IMR-90 (cell line): ENCODE results near the gene GNG7. TPM values are rescaled to one million over a fixed set of nuclear protein-coding genes. Genes with fewer than 3 reads are reported as not detected.

Experiments used
- ATAC-seq: fragments of 200-7000 bp; cut with Tn5 transposase; 2 replicates; pipeline ENCODE4 v1.9.1; 2020; ENCODE audit warnings: low read depth, mild to moderate bottlenecking, moderate library complexity
- BruUV-seq: library from RNA; stranded (reverse); fragments of 400-500 nt; replicated peaks from 2 replicates; lab custom pipeline; 2021; lab: Mats Ljungman, UMichigan
- CTCF ChIA-PET: fragments of 300-600 bp; formaldehyde crosslinking; extraction: SDS; loops from one replicate; lab custom pipeline; 2021; ENCODE audit warnings: antibody characterized with exemption; lab: Yijun Ruan, JAX
- POLR2A ChIA-PET: fragments of 300-600 bp; sonication (Branson Sonifier 250); formaldehyde crosslinking; loops from one replicate; lab custom pipeline; 2022; ENCODE audit warnings: antibody characterized with exemption; ENCODE audit not compliant: unreplicated experiment; lab: Charles Lee
- DNase-seq: peaks from one replicate; pipeline ENCODE4 v3.0.0; 2013
- H2AFZ ChIP-seq: replicated peaks from 2 replicates; pipeline ENCODE3; 2013; ENCODE audit warnings: low read length, mild to moderate bottlenecking; ENCODE audit not compliant: poor library complexity
- H2AK5ac ChIP-seq: 2 replicates; pipeline ENCODE4 v1.6.1; 2013; ENCODE audit warnings: low read depth, low read length, inconsistent platforms
- H2AK9ac ChIP-seq: replicated peaks from 2 replicates; pipeline ENCODE3; 2013; ENCODE audit warnings: mild to moderate bottlenecking, low read depth, low read length, moderate library complexity; ENCODE audit not compliant: poor library complexity
- H2BK120ac ChIP-seq: 2 replicates; pipeline ENCODE4 v1.6.1; 2013; ENCODE audit warnings: low read depth, low read length, inconsistent platforms
- H2BK15ac ChIP-seq: 3 replicates; pipeline ENCODE4 v1.6.1; 2013; ENCODE audit warnings: low read depth, low read length, inconsistent platforms
- H2BK20ac ChIP-seq: 2 replicates; pipeline ENCODE4 v1.6.1; 2013; ENCODE audit warnings: low read depth, mild to moderate bottlenecking, inconsistent platforms, low read length, moderate library complexity
- H2BK5ac ChIP-seq: 2 replicates; pipeline ENCODE4 v1.6.1; 2013; ENCODE audit warnings: mild to moderate bottlenecking, low read depth, low read length, inconsistent platforms; ENCODE audit not compliant: poor library complexity, severe bottlenecking
- H3K14ac ChIP-seq: replicated peaks from 2 replicates; pipeline ENCODE4 v1.6.1; 2013; ENCODE audit warnings: low read depth, low read length, inconsistent platforms
- H3K18ac ChIP-seq: 2 replicates; pipeline ENCODE4 v1.6.1; 2013; ENCODE audit warnings: low read depth, low read length, control low read depth
- H3K23ac ChIP-seq: 2 replicates; pipeline ENCODE4 v1.6.1; 2013; ENCODE audit warnings: low read depth, low read length, inconsistent platforms
- H3K27ac ChIP-seq: 2 replicates; pipeline ENCODE4 v1.5.1; 2013; ENCODE audit warnings: mild to moderate bottlenecking, control low read depth, low read length; ENCODE audit not compliant: insufficient read depth
- H3K27me3 ChIP-seq: 2 replicates; pipeline ENCODE4 v1.6.1; 2013; ENCODE audit warnings: low read length; ENCODE audit not compliant: control insufficient read depth, insufficient read depth
- H3K36me3 ChIP-seq: 2 replicates; pipeline ENCODE4 v1.6.1; 2013; ENCODE audit warnings: low read length, mixed read lengths; ENCODE audit not compliant: control insufficient read depth, insufficient read depth
- H3K4ac ChIP-seq: 2 replicates; pipeline ENCODE4 v1.6.1; 2013; ENCODE audit warnings: low read depth, low read length, inconsistent platforms
- H3K4me1 ChIP-seq: 2 replicates; pipeline ENCODE4 v1.6.1; 2013; ENCODE audit warnings: low read length, mixed read lengths; ENCODE audit not compliant: control insufficient read depth, insufficient read depth
- H3K4me2 ChIP-seq: 2 replicates; pipeline ENCODE4 v1.6.1; 2013; ENCODE audit warnings: low read depth, mild to moderate bottlenecking, control low read depth, low read length, moderate library complexity
- H3K4me3 ChIP-seq: 2 replicates; pipeline ENCODE4 v1.5.1; 2013; ENCODE audit warnings: low read depth, mild to moderate bottlenecking, control low read depth, low read length, moderate library complexity; ENCODE audit not compliant: insufficient read depth
- H3K56ac ChIP-seq: 2 replicates; pipeline ENCODE4 v1.6.1; 2013; ENCODE audit warnings: low read length, inconsistent platforms; ENCODE audit not compliant: insufficient read depth; ENCODE audit errors: extremely low read depth
- H3K79me1 ChIP-seq, 2 experiments: 2 replicates each; pipeline ENCODE4 v1.6.1; 2013; ENCODE audit warnings: low read length in 2 of 2, inconsistent platforms in 1 of 2, low read depth in 1 of 2
- H3K9ac ChIP-seq: 2 replicates; pipeline ENCODE4 v1.6.1; 2013; ENCODE audit warnings: low read depth, low read length, control low read depth
- H3K9me1 ChIP-seq: 2 replicates; pipeline ENCODE4 v1.6.1; 2013; ENCODE audit warnings: low read length, inconsistent platforms; ENCODE audit not compliant: insufficient read depth
- H3K9me3 ChIP-seq: 2 replicates; pipeline ENCODE4 v1.6.1; 2013; ENCODE audit warnings: low read length; ENCODE audit not compliant: control insufficient read depth, insufficient read depth
- H4K20me1 ChIP-seq: 2 replicates; pipeline ENCODE4 v1.6.1; 2013; ENCODE audit warnings: low read length, inconsistent platforms; ENCODE audit not compliant: insufficient read depth
- H4K5ac ChIP-seq: 2 replicates; pipeline ENCODE4 v1.6.1; 2013; ENCODE audit warnings: mild to moderate bottlenecking, low read depth, low read length, control low read depth
- H4K8ac ChIP-seq, 2 experiments: 2 replicates each; pipeline ENCODE4 v1.6.1; 2013; ENCODE audit warnings: low read depth in 2 of 2, low read length in 2 of 2, control low read depth in 1 of 2, inconsistent platforms in 1 of 2
- H4K91ac ChIP-seq: 2 replicates; pipeline ENCODE4 v1.6.1; 2013; ENCODE audit warnings: low read depth, low read length, inconsistent platforms; ENCODE audit not compliant: insufficient read depth
- BHLHE40 ChIP-seq: fragments of 150-350 bp; IDR thresholded peaks from 2 replicates; pipeline ENCODE4 v1.6.1; 2016; ENCODE audit warnings: mild to moderate bottlenecking, low read depth, low read length
- CEBPB ChIP-seq: IDR thresholded peaks from 2 replicates; pipeline ENCODE4 v1.6.1; 2012; ENCODE audit warnings: low read depth, low read length, improper control_type of control experiment
- FOS ChIP-seq: fragments of 150-350 bp; IDR thresholded peaks from 2 replicates; pipeline ENCODE4 v1.6.1; 2016; ENCODE audit warnings: low read depth, low read length
- MAFK ChIP-seq: IDR thresholded peaks from 2 replicates; pipeline ENCODE4 v1.6.1; 2012; ENCODE audit warnings: low read depth, low read length, improper control_type of control experiment
- MAZ ChIP-seq: IDR thresholded peaks from 2 replicates; pipeline ENCODE4 v1.6.1; 2012; ENCODE audit warnings: low read depth, mild to moderate bottlenecking, low read length, improper control_type of control experiment, moderate library complexity, borderline replicate concordance
- MXI1 ChIP-seq: IDR thresholded peaks from 2 replicates; pipeline ENCODE4 v1.6.1; 2012; ENCODE audit warnings: low read depth, mild to moderate bottlenecking, low read length, moderate library complexity, borderline replicate concordance
- POLR2A ChIP-seq: IDR thresholded peaks from 2 replicates; pipeline ENCODE4 v1.6.1; 2012; ENCODE audit warnings: mild to moderate bottlenecking, low read depth, low read length
- RFX5 ChIP-seq: IDR thresholded peaks from 2 replicates; pipeline ENCODE4 v1.8.0; 2012; ENCODE audit warnings: low read depth, mild to moderate bottlenecking, low read length, moderate library complexity
- SMC3 ChIP-seq: fragments of 150-350 bp; IDR thresholded peaks from 2 replicates; pipeline ENCODE4 v1.6.1; 2016; ENCODE audit warnings: low read depth, mild to moderate bottlenecking, antibody characterized with exemption, low read length, moderate library complexity
- WGBS, 2 experiments: methylation state at CpG; one replicate each; pipeline versions ENCODE4 v1.1.5 to v1.1.7; 2013; ENCODE audit warnings: missing lambda C conversion rate in 2 of 2; ENCODE audit not compliant: insufficient read length in 1 of 2; ENCODE audit errors: extremely low coverage in 2 of 2; 5-methylcytosine and 5-hydroxymethylcytosine counted together
- dilution Hi-C: fragments of 300-500 bp; cut with HindIII; formaldehyde crosslinking; loops from one replicate; pipeline ENCODE4 v1.14.3; 2018; ENCODE audit warnings: low sequenced_read_pairs; ENCODE audit not compliant: unreplicated experiment
- in situ Hi-C: fragments of 300-500 bp; cut with MboI; formaldehyde crosslinking; loops from 3 replicates; pipeline ENCODE4 v1.14.3; 2019; ENCODE audit warnings: low sequenced_read_pairs, inconsistent platforms, mixed read lengths
- intact Hi-C: fragments of 100-400 bp; cut with micrococcal nuclease; formaldehyde crosslinking; loops from 2 replicates; pipeline ENCODE4 v1.10.0; 2022
- polyA plus RNA-seq, 3 experiments: library from polyadenylated mRNA; depleted of rRNA; stranded (reverse); fragments of >200 nt; gene quantifications; 2 replicates each; pipeline ENCODE4 v1.2.3, GENCODE V29; 2012; ENCODE audit warnings: low replicate concordance in 1 of 3
- total RNA-seq: library from RNA; depleted of rRNA; stranded (reverse); fragments of >200 nt; gene quantifications from 2 replicates; pipeline ENCODE4 v1.2.3, GENCODE V29; 2012
- TF ChIP-seq, protein P1 (sequence below): conservative IDR thresholded peaks from 2 replicates; pipeline ENCODE4 v1.5.1; 2012; ENCODE audit warnings: mild to moderate bottlenecking, low read depth, low read length, improper control_type of control experiment
- TF ChIP-seq, protein P2 (sequence below): fragments of 150-350 bp; IDR thresholded peaks from 2 replicates; pipeline ENCODE4 v1.6.1; 2017; ENCODE audit warnings: mild to moderate bottlenecking, antibody characterized with exemption, low read length, low read depth

The GNG7 gene
- total and polyA plus RNA-seq, 2 of the 4 experiments (the other 2 are of a cell fraction) = under 0.01 to 0.21 TPM

DNA sequence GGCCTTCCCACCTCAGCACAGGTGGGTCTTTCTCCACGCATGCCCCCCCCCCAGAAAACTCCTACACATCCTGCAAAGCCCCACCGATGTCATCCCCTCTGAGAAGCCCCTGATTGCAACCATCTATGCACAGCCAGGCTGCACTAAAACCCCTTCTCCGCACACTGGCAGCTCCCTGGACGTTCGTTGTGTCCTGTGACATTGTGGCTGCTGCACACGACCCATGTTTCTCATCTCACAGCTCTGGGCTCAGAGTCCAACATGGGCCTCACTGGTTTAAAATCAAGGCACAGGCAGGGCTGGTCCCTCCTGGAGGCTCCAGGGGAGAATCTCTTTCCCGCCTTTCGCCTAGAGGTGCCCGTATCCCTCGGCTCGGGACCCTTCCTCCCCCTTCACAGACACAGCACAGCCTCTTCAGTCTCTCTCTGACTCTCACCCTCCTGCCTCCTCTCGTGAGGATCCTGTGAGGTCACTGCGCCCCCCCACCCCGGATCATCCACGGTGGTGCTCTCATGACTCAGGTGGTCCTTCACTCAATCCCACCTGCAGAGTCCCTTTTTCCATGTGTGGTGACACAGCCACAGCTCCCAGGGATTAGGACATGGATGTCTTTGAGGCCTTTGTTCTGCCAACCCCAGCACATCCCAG, 155.3 kb downstream of the GNG7 start (continued):
- no peak for TF ChIP-seq BHLHE40

DNA sequence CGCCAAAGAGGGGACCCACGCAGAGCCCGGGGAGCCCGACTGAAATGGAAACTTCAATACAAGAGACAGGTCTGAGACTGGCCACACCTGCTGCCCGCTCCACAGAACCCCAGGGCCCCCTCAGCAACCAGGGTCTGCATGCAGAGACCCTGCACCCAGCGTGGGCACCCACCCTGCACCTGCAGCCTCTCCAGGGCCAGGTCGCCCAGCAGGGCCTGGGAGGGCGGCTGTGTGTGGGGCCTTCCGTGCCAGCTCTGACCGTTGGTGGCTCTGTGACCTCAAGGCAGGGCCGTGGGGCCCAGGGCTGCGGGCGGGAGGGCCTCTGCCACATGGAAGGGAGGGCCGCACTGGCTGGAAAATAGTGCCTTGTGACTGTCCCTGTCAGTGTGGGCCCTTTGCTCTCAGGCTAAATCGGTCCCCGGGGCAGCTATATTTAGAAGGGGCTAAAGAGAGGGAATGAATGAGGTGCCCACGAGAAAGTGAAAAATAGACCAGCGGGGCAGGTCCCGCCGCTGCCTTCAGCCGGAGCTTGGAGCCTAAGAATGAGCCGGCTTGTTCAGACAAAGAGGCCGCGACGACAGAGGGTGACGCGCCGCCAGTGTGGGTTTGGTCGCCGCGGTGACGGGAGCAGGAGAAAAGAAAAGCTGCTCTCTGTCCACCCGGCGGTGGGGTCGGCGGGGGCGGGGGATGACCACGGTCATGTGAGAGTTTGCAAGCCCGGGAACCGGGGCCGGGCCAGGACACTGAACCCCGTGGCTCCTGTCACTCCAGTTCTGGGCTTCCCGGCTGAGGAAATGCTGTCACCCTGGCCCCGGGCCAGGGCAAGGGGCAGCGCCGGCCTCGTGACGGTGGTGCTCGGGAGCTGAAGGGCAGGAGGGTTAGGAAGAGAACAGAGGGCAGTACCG, 156.1 kb downstream of the GNG7 start:
- no peak overlapping the region for H2BK5ac ChIP-seq
- H2BK120ac ChIP-seq = peak overlapping the region; percentile 86
- 58% methylated on average over 24 of the region's 50 CpGs; no CpG with 5 or more reads in 1 of the 2 experiments for WGBS, 2 experiments
- POLR2A ChIA-PET = no interaction called here
- peak overlapping the region; percentile 91 for H2AK5ac ChIP-seq
- 0 out of 2 replicates have a peak overlapping the region, but pooled peaks have one; percentile 8 for H3K14ac ChIP-seq
- H3K4me3 ChIP-seq = no peak overlapping the region
- BruUV-seq = no TSS peak
- CTCF ChIA-PET = interaction anchor here (0.6 kb wide), 1 partner anchor 372 kb away, joined by 7 read pairs; no protein-coding TSS in a partner anchor
- DNase-seq (no peak), ATAC-seq (no peak)
- no peak overlapping the region for H4K5ac ChIP-seq
- no peaks in the 10 kb centered on the region for H3K9me3 ChIP-seq
- peaks cover 0 to 34% of the 10 kb centered on the region in 2 experiments; a peak in 2 of 4 replicates for H3K79me1 ChIP-seq
- peak overlapping the region; percentile 70 for H4K91ac ChIP-seq
- dilution Hi-C loops = no loop called here
- peak overlapping the region; percentile 70 for H2AK9ac ChIP-seq
- H3K18ac ChIP-seq = no peak overlapping the region
- peaks cover 27% of the 10 kb centered on the region for H3K4me1 ChIP-seq
- H4K20me1 ChIP-seq = no peaks in the 10 kb centered on the region
- H3K23ac ChIP-seq = 0 out of 2 replicates have a peak overlapping the region, but pooled peaks have one; percentile 16
- H2BK15ac ChIP-seq = peak overlapping the region; percentile 73; the same call in 1 of the 3 replicates
- in situ Hi-C loops = no loop called here
- no peaks in the 10 kb centered on the region for H3K27me3 ChIP-seq
- intact Hi-C loops = no loop called here
- peak overlapping the region; percentile 45 for H2BK20ac ChIP-seq
- H2AFZ ChIP-seq = peak overlapping the region; percentile 61
- no peak overlapping the region for H3K9ac ChIP-seq
- peaks cover 12% of the 10 kb centered on the region for H3K9me1 ChIP-seq
- peak overlapping the region; percentile 75 for H3K4ac ChIP-seq
- H4K8ac ChIP-seq = peak overlapping the region; percentile 22 to 56; a peak in 1 of 4 replicates
- H3K27ac ChIP-seq = no peak overlapping the region; the same call in 1 of the 2 replicates
- no peak overlapping the region for H3K56ac ChIP-seq
- TF ChIP-seq MAFK = no peak
- no peak for TF ChIP-seq CEBPB
- no peak for TF ChIP-seq POLR2A
- TF ChIP-seq FOS = no peak
- TF ChIP-seq, protein P1, sequence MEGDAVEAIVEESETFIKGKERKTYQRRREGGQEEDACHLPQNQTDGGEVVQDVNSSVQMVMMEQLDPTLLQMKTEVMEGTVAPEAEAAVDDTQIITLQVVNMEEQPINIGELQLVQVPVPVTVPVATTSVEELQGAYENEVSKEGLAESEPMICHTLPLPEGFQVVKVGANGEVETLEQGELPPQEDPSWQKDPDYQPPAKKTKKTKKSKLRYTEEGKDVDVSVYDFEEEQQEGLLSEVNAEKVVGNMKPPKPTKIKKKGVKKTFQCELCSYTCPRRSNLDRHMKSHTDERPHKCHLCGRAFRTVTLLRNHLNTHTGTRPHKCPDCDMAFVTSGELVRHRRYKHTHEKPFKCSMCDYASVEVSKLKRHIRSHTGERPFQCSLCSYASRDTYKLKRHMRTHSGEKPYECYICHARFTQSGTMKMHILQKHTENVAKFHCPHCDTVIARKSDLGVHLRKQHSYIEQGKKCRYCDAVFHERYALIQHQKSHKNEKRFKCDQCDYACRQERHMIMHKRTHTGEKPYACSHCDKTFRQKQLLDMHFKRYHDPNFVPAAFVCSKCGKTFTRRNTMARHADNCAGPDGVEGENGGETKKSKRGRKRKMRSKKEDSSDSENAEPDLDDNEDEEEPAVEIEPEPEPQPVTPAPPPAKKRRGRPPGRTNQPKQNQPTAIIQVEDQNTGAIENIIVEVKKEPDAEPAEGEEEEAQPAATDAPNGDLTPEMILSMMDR = no peak
- no peak for TF ChIP-seq MAZ
- TF ChIP-seq, protein P2, sequence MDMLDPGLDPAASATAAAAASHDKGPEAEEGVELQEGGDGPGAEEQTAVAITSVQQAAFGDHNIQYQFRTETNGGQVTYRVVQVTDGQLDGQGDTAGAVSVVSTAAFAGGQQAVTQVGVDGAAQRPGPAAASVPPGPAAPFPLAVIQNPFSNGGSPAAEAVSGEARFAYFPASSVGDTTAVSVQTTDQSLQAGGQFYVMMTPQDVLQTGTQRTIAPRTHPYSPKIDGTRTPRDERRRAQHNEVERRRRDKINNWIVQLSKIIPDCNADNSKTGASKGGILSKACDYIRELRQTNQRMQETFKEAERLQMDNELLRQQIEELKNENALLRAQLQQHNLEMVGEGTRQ = no peak
- TF ChIP-seq RFX5 = no peak
- TF ChIP-seq MXI1 = no peak
- no peak for TF ChIP-seq SMC3
- H3K4me2 ChIP-seq = no peak overlapping the region
- H3K36me3 ChIP-seq = no peaks in the 10 kb centered on the region
